Right lobe of liver (tissue), 6 donors: Measurements from ENCODE around the gene KCNMA1. TPM values are rescaled to one million over a fixed set of nuclear protein-coding genes. Genes with fewer than 3 reads are reported as not detected.

Experiments used
- ATAC-seq, 4 donors: fragments of 200-7000 bp; cut with Tn5 transposase; one replicate each; pipeline ENCODE4 v1.9.1; 2020; ENCODE audit warnings: mild to moderate bottlenecking in 4 of 4, moderate library complexity in 4 of 4
- DNase-seq, 3 donors: peaks; one replicate each; pipeline ENCODE4 v3.0.0-alpha.2; 2020
- H3K27ac ChIP-seq, 3 donors: fragments of 200-600 bp; one replicate each; pipeline ENCODE4 v1.8.0; 2022
- H3K27me3 ChIP-seq, 2 donors: fragments of 200-600 bp; one replicate each; pipeline ENCODE4 v1.8.0; 2022
- H3K36me3 ChIP-seq, 4 donors: fragments of 200-600 bp; sonication (generic) in 1 of 4; one replicate each; pipeline versions ENCODE4 v1.5.1 to v1.8.0; 2017 to 2022; ENCODE audit warnings: control low read depth in 1 of 4
- H3K4me1 ChIP-seq, 4 donors: fragments of 200-600 bp; sonication (generic) in 1 of 4; one replicate each; pipeline versions ENCODE4 v1.5.1 to v1.8.0; 2017 to 2022; ENCODE audit warnings: control low read depth in 1 of 4
- H3K4me3 ChIP-seq, 3 donors: fragments of 200-600 bp; one replicate each; pipeline ENCODE4 v1.8.0; 2022
- H3K9me3 ChIP-seq, 4 donors: fragments of 200-600 bp; sonication (generic) in 1 of 4; one replicate each; pipeline versions ENCODE4 v1.5.1 to v1.8.0; 2017 to 2022; ENCODE audit warnings: control low read depth in 1 of 4
- CTCF ChIP-seq, 4 donors: fragments of 200-600 bp in 3 of 4; fragments of 450-650 bp in 1 of 4; IDR thresholded peaks; one replicate each; pipeline versions ENCODE4 v1.5.1 to v1.8.0; 2016 to 2022; ENCODE audit warnings: antibody characterized with exemption in 4 of 4, mild to moderate bottlenecking in 2 of 4
- POLR2A ChIP-seq: fragments of 450-650 bp; IDR thresholded peaks from one replicate; pipeline ENCODE4 v1.6.1; 2017; ENCODE audit warnings: antibody characterized with exemption, mild to moderate bottlenecking
- WGBS: methylation state at CpG from one replicate; pipeline ENCODE4 v1.1.6; 2018; ENCODE audit warnings: low coverage, low lambda C conversion rate; ENCODE audit not compliant: insufficient coverage; ENCODE audit errors: missing lambda C conversion rate; 5-methylcytosine and 5-hydroxymethylcytosine counted together
- intact Hi-C, 2 donors: fragments of 100-400 bp; cut with DNase I; formaldehyde crosslinking; loops; one replicate each; pipeline versions ENCODE4 v1.11.2 to v1.14.1; 2022
- total RNA-seq, 6 experiments: library from RNA; depleted of rRNA in 2 of 6; stranded (reverse); fragments of >200 nt in 2 of 6; fragmentation: NEBNext Ultra II Directional in 3 of 6; extraction: Animal tissue kit (Norgen Biotek cat#: 25700) in 3 of 6; gene quantifications; one replicate each; pipeline versions ENCODE4 v1.1.0 to v1.2.4, GENCODE V29; 2016 to 2023
- donor health status: DM: no; HTN: yes; CAD: no.
- donor health status: DM: no; HTN: no; CAD: no.
- donor health status: DM: no; HTN: no; CAD: no.
- donor health status: DM: no; HTN: yes; CAD: no.
- donor health status: DM: no; HTN: yes; CAD: no.

Gene KCNMA1
- total RNA-seq, 6 experiments from 2014 or later: 5.7 to 48.0 (median 15.1) TPM

GRCh38 chr10:77168161-77168560 is 469.4 kb downstream of the KCNMA1 start:
- no peaks in the 10 kb centered on the region for H3K9me3 ChIP-seq
- intact Hi-C loops: loop anchor here in 1 of 2 donors (5.0 kb wide), 1 partner anchor 474 kb away; no protein-coding TSS in a partner anchor
- DNase-seq (no peak), ATAC-seq (peak in 1 of 4 donors; percentile 12)
- H3K4me1 ChIP-seq: no peaks in the 10 kb centered on the region
- H3K27ac ChIP-seq: no peak overlapping the region
- H3K4me3 ChIP-seq: no peak overlapping the region
- WGBS: 69% methylated on average over 2 of the region's 2 CpGs
- no peaks in the 10 kb centered on the region for H3K36me3 ChIP-seq
- no peak for TF ChIP-seq CTCF (IDR thresholded peaks at IDR 0.05)
- no peak for TF ChIP-seq POLR2A
- H3K27me3 ChIP-seq: no peaks in the 10 kb centered on the region

GRCh38 chr10:77165445-77166208 is 472.0 kb downstream of the KCNMA1 start:
- Histone ChIP-seq H3K4me1 (no peaks in the 10 kb centered on the region), H3K9me3 (no peaks in the 10 kb centered on the region), H3K4me3 (no peak overlapping the region), H3K27ac (no peak overlapping the region), H3K27me3 (no peaks in the 10 kb centered on the region), H3K36me3 (no peaks in the 10 kb centered on the region)
- intact Hi-C loops: loop anchor here in 1 of 2 donors (5.0 kb wide), 1 partner anchor 477 kb away; no protein-coding TSS in a partner anchor
- TF ChIP-seq POLR2A (no peak), CTCF (IDR thresholded peaks at IDR 0.05) (peak; percentile 72 to 75 (median 74))
- WGBS: 18% methylated on average over 13 of the region's 13 CpGs
- peak; percentile 86 to 91 (median 90) for ATAC-seq
- DNase-seq: peak in 1 of 3 donors; percentile 53

GRCh38 chr10:77164616-77165311 is 472.8 kb downstream of the KCNMA1 start:
- H3K27ac ChIP-seq: no peak overlapping the region
- ATAC-seq (no peak), DNase-seq (no peak)
- TF ChIP-seq POLR2A (no peak), CTCF (IDR thresholded peaks at IDR 0.05) (no peak)
- intact Hi-C loops: loop anchor here in 1 of 2 donors (5.0 kb wide), 1 partner anchor 478 kb away; no protein-coding TSS in a partner anchor
- no peak overlapping the region for H3K4me3 ChIP-seq
- no peaks in the 10 kb centered on the region for H3K36me3 ChIP-seq
- WGBS: 50% methylated on average over 5 of the region's 5 CpGs
- H3K9me3 ChIP-seq: no peaks in the 10 kb centered on the region
- H3K27me3 ChIP-seq: no peaks in the 10 kb centered on the region
- no peaks in the 10 kb centered on the region for H3K4me1 ChIP-seq

- Histone ChIP-seq H3K4me1 (no peaks in the 10 kb centered on the region), H3K27me3 (no peaks in the 10 kb centered on the region), H3K9me3 (no peaks in the 10 kb centered on the region), H3K36me3 (no peaks in the 10 kb centered on the region), H3K27ac (no peak overlapping the region), H3K4me3 (no peak overlapping the region)
- peak in 2 of 4 donors; percentile 12 to 80 for ATAC-seq
- no peak for TF ChIP-seq CTCF (IDR thresholded peaks at IDR 0.05)
- TF ChIP-seq POLR2A: no peak
- intact Hi-C loops: no loop called here
- 35% methylated on average over 3 of the region's 4 CpGs for WGBS
- DNase-seq: peak in 1 of 3 donors; percentile 18
Measured at GRCh38 chr10:77163670-77164348, 473.8 kb downstream of the KCNMA1 start.
